ENCODE results near the gene TNC. TPM values are rescaled to one million over a fixed set of nuclear protein-coding genes. Genes with fewer than 3 reads are reported as not detected.

Gene TNC
- total and polyA plus RNA-seq, 2 of the 4 experiments (the other 2 are of a cell fraction), result 192 to 253 TPM

GRCh38 chr9:115005322-115005721, 112.6 kb downstream of the TNC start:
- no peak overlapping the region for H3K27ac ChIP-seq (ENCODE audit: insufficient read depth, low read length)
- ChIA-PET POLR2A (ENCODE audit: unreplicated experiment) (no interaction called here), CTCF (no interaction called here)
- H3K56ac ChIP-seq (ENCODE audit: extremely low read depth, insufficient read depth, low read length), result no peak overlapping the region
- H3K4me1 ChIP-seq (ENCODE audit: control insufficient read depth, insufficient read depth, low read length), result peaks cover 2% of the 10 kb centered on the region; the same call in 1 of the 2 replicates
- no peak overlapping the region for H3K23ac ChIP-seq (ENCODE audit: low read depth, low read length)
- H3K27me3 ChIP-seq (ENCODE audit: control insufficient read depth, insufficient read depth, low read length), result peaks cover 13% of the 10 kb centered on the region
- no peak for TF ChIP-seq POLR2A (IDR thresholded peaks at IDR 0.05; ENCODE audit: low read depth, low read length)
- no peak for TF ChIP-seq CTCF (conservative IDR thresholded peaks at IDR 0.05; ENCODE audit: low read depth, low read length)
- no peak for TF ChIP-seq CEBPB (IDR thresholded peaks at IDR 0.05; ENCODE audit: low read depth, low read length)
- no peak for TF ChIP-seq MAFK (IDR thresholded peaks at IDR 0.05; ENCODE audit: low read depth, low read length)
- TF ChIP-seq MAZ (IDR thresholded peaks at IDR 0.05; ENCODE audit: borderline replicate concordance, low read depth, low read length), result no peak
- TF ChIP-seq RFX5 (IDR thresholded peaks at IDR 0.05; ENCODE audit: low read depth, low read length), result no peak
- no peak for TF ChIP-seq SMC3 (IDR thresholded peaks at IDR 0.05; ENCODE audit: low read depth, low read length)
- TF ChIP-seq BHLHE40 (IDR thresholded peaks at IDR 0.05; ENCODE audit: low read depth, low read length), result no peak
- no peak for TF ChIP-seq ELK1 (IDR thresholded peaks at IDR 0.05; ENCODE audit: borderline replicate concordance, low read depth, low read length)
- TF ChIP-seq CHD1 (IDR thresholded peaks at IDR 0.05; ENCODE audit: low read depth, low read length), result no peak
- TF ChIP-seq FOS (IDR thresholded peaks at IDR 0.05; ENCODE audit: low read depth, low read length), result no peak
- no peak for TF ChIP-seq NFE2L2 (IDR thresholded peaks at IDR 0.05; ENCODE audit: low read depth, low read length)
- TF ChIP-seq MXI1 (IDR thresholded peaks at IDR 0.05; ENCODE audit: borderline replicate concordance, low read depth, low read length), result no peak
- no peak for TF ChIP-seq RCOR1 (IDR thresholded peaks at IDR 0.05; ENCODE audit: insufficient replicate concordance, low read length)
- TF ChIP-seq RAD21 (IDR thresholded peaks at IDR 0.05; ENCODE audit: low read length), result no peak
- TF ChIP-seq USF2 (IDR thresholded peaks at IDR 0.05; ENCODE audit: low read depth, low read length), result no peak
- no peak overlapping the region for H2BK5ac ChIP-seq (ENCODE audit: low read depth, low read length, poor library complexity, severe bottlenecking)
- H3K79me1 ChIP-seq (ENCODE audit: low read depth in 1 of 2, low read length in 2 of 2), result no peaks in the 10 kb centered on the region
- no peak overlapping the region for H4K91ac ChIP-seq (ENCODE audit: insufficient read depth, low read depth, low read length)
- no peak overlapping the region for H2BK15ac ChIP-seq (ENCODE audit: low read depth, low read length)
- ATAC-seq (ENCODE audit: low read depth) (no peak), DNase-seq (no peak)
- H4K20me1 ChIP-seq (ENCODE audit: insufficient read depth, low read length), result no peaks in the 10 kb centered on the region
- no peaks in the 10 kb centered on the region for H3K9me3 ChIP-seq (ENCODE audit: control insufficient read depth, insufficient read depth, low read length)
- no peak overlapping the region for H2AK9ac ChIP-seq (replicated peaks; ENCODE audit: low read depth, low read length, poor library complexity)
- dilution Hi-C loops (cut with HindIII; ENCODE audit: low sequenced_read_pairs, unreplicated experiment) (no loop called here), intact Hi-C loops (cut with micrococcal nuclease) (loop anchor here (5.0 kb wide), 1 partner anchor 68 kb away; no protein-coding TSS in a partner anchor), in situ Hi-C loops (cut with MboI; ENCODE audit: low sequenced_read_pairs) (no loop called here)
- H2BK20ac ChIP-seq (ENCODE audit: low read depth, low read length), result no peak overlapping the region
- no peak overlapping the region for H2BK120ac ChIP-seq (ENCODE audit: low read depth, low read length)
- no peak overlapping the region for H3K4me2 ChIP-seq (ENCODE audit: low read depth, low read length)
- no peaks in the 10 kb centered on the region for H3K36me3 ChIP-seq (ENCODE audit: control insufficient read depth, insufficient read depth, low read length)
- H2AFZ ChIP-seq (replicated peaks; ENCODE audit: low read length, poor library complexity), result no peak overlapping the region
- no peak overlapping the region for H3K18ac ChIP-seq (ENCODE audit: low read depth, low read length)
- H3K4ac ChIP-seq (ENCODE audit: low read depth, low read length), result no peak overlapping the region
- H3K9me1 ChIP-seq (ENCODE audit: insufficient read depth, low read length), result peaks cover 9% of the 10 kb centered on the region
- H4K5ac ChIP-seq (ENCODE audit: low read depth, low read length), result no peak overlapping the region
- no peak overlapping the region for H3K14ac ChIP-seq (replicated peaks; ENCODE audit: low read depth, low read length)
- no peak overlapping the region for H2AK5ac ChIP-seq (ENCODE audit: low read depth, low read length)
- H3K4me3 ChIP-seq (ENCODE audit: insufficient read depth, low read depth, low read length), result no peak overlapping the region
- WGBS, 2 experiments (ENCODE audit: extremely low coverage in 2 of 2, insufficient read length in 1 of 2), result no CpG with 5 or more reads among the region's 4 CpGs
- H4K8ac ChIP-seq (ENCODE audit: low read depth in 2 of 2, low read length in 2 of 2), result no peak overlapping the region
- no peak overlapping the region for H3K9ac ChIP-seq (ENCODE audit: low read depth, low read length)
- no TSS peak for BruUV-seq (replicated peaks)

All from IMR-90 (cell line).